Measurements from ENCODE around the gene VIPR1.

DNA sequence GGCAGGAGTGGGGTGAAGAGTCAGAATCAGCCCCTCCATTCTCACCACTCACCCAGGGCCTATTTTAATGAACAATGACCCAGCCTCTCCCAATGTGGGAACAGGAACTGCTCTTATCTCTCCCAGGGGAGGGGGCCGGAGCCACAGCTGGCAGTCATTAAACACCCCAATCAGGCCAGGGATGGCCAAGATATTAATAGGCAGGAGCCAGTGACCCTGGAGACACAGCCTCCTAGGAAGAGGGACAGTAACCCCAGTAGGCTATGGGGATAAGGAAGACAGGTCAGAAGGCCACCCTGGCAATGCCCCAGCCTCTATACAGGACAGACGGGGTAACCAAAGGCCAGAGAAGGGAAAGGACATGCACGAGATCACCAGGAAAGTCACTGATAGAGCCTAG is 38.6 kb downstream of the VIPR1 start:
- TF ChIP-seq, protein P1, sequence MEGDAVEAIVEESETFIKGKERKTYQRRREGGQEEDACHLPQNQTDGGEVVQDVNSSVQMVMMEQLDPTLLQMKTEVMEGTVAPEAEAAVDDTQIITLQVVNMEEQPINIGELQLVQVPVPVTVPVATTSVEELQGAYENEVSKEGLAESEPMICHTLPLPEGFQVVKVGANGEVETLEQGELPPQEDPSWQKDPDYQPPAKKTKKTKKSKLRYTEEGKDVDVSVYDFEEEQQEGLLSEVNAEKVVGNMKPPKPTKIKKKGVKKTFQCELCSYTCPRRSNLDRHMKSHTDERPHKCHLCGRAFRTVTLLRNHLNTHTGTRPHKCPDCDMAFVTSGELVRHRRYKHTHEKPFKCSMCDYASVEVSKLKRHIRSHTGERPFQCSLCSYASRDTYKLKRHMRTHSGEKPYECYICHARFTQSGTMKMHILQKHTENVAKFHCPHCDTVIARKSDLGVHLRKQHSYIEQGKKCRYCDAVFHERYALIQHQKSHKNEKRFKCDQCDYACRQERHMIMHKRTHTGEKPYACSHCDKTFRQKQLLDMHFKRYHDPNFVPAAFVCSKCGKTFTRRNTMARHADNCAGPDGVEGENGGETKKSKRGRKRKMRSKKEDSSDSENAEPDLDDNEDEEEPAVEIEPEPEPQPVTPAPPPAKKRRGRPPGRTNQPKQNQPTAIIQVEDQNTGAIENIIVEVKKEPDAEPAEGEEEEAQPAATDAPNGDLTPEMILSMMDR (IDR thresholded peaks at IDR 0.05; ENCODE audit: low read depth, low read length), result no peak
- no peak for TF ChIP-seq POLR2A (IDR thresholded peaks at IDR 0.05; ENCODE audit: extremely low read depth, insufficient read length)
- TF ChIP-seq, protein P2, sequence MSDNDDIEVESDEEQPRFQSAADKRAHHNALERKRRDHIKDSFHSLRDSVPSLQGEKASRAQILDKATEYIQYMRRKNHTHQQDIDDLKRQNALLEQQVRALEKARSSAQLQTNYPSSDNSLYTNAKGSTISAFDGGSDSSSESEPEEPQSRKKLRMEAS (IDR thresholded peaks at IDR 0.05; ENCODE audit: low read depth, low read length), result no peak

All from NB4 (cell line).